ENCODE measurements around the gene LRRC1. TPM values are rescaled to one million over a fixed set of nuclear protein-coding genes. Genes with fewer than 3 reads are reported as not detected.

LRRC1 gene
- total and polyA plus RNA-seq, 8 donors: 5.2 to 11.6 (median 7.6) TPM

GRCh38 chr6:53894091-53894490, 99.3 kb downstream of the LRRC1 start:
- FAIRE-seq: no peak

GRCh38 chr6:53896196-53896595, 101.4 kb downstream of the LRRC1 start:
- intact Hi-C loops (cut with DNase I): no loop called here
- H3K4me3 ChIP-seq: no peak overlapping the region
- H3K27me3 ChIP-seq: no peaks in the 10 kb centered on the region
- peak in 2 of 4 donors; percentile 21 to 35 for ATAC-seq
- TF ChIP-seq CTCF (IDR thresholded peaks at IDR 0.05): no peak
- FAIRE-seq: no peak
- no peak overlapping the region for H3K27ac ChIP-seq
- H3K36me3 ChIP-seq: no peaks in the 10 kb centered on the region
- peaks cover 0 to 3% (median 0%) of the 10 kb centered on the region in 3 donors for H3K4me1 ChIP-seq
- no peaks in the 10 kb centered on the region for H3K9me3 ChIP-seq
- DNase-seq: no peak

More at GRCh38 chr6:53894091-53894490, 99.3 kb downstream of the LRRC1 start:
- no peak for TF ChIP-seq CTCF (IDR thresholded peaks at IDR 0.05)
- no peaks in the 10 kb centered on the region for H3K36me3 ChIP-seq
- peaks cover 0 to 3% (median 0%) of the 10 kb centered on the region in 3 donors for H3K4me1 ChIP-seq
- intact Hi-C loops (cut with DNase I): no loop called here
- no peaks in the 10 kb centered on the region for H3K9me3 ChIP-seq
- WGBS, 2 donors: 65 to 76% methylated on average over 2 of the region's 2 CpGs
- DNase-seq: no peak
- ATAC-seq: peak in 1 of 4 donors; percentile 15
- no peak overlapping the region for H3K4me3 ChIP-seq
- no peak overlapping the region for H3K27ac ChIP-seq
- H3K27me3 ChIP-seq: no peaks in the 10 kb centered on the region

DNA sequence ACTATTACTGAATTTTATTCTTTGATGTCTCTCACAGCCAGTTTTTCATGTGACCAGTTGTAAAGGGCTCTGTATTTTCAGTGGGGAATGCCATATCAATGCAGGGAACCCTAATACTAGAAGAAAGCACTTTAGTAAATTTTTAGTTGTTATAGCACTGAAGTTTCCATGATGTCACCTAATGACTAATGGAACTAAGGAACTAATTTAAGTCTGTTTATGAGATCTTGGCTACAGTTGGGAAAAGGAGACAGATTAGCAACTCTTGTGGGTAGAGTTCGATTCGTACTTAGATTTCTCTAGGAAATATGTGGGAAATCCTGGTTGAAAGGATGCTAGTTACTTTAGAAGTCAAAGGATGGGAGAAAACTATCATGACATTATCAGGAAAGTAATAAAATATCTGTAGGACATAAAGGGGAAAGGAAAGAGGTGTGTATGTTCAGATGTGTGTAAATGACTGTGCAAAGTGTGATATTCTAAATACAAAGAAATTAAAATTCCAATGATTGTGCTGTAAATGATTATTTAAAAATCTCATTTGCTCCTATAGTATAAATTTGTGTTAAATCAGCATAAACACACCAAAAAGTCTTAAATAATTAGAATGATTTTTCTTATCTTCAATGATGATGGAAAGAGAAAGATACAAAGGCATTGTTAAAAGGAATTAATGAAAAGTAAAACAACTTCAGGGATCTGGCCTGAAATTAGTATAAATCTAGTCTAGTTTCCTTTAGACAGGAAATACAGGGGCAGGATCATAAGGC, 103.4 kb downstream of the LRRC1 start:
- H3K27ac ChIP-seq: no peak overlapping the region
- TF ChIP-seq CTCF (IDR thresholded peaks at IDR 0.05): no peak

DNA sequence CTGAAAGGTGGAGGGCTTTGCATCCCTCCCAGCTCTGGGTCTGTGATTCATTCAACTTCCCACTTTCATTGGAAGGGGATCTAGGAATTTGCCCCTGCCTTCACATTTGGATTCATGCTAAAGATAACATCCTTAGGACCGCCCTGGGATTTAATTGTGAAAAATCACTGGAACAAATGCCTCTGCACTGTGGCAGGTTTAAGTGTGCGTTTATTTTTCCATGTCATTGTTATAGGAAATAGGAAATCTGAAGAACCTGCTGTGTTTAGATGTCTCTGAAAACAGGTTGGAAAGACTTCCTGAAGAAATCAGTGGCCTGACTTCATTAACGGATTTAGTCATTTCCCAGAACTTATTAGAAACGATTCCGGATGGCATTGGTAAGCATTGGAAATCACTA, 104.7 kb downstream of the LRRC1 start:
- 91 to 95% methylated on average over 5 of the region's 5 CpGs for WGBS, 2 donors
- H3K27me3 ChIP-seq: no peaks in the 10 kb centered on the region
- ATAC-seq (no peak), FAIRE-seq (no peak), DNase-seq (no peak)
- H3K27ac ChIP-seq: no peak overlapping the region
- no peaks in the 10 kb centered on the region for H3K9me3 ChIP-seq
- peaks cover 0 to 6% (median 0%) of the 10 kb centered on the region in 3 donors for H3K36me3 ChIP-seq
- no peak overlapping the region for H3K4me3 ChIP-seq
- peaks cover 0 to 3% (median 0%) of the 10 kb centered on the region in 3 donors for H3K4me1 ChIP-seq
- no peak for TF ChIP-seq CTCF (IDR thresholded peaks at IDR 0.05)
- intact Hi-C loops (cut with DNase I): no loop called here

More for the DNA sequence above, 103.4 kb downstream of the LRRC1 start:
- H3K4me3 ChIP-seq: no peak overlapping the region
- no peak for FAIRE-seq
- ATAC-seq: no peak
- 91 to 92% methylated on average over 2 of the region's 2 CpGs for WGBS, 2 donors
- peaks cover 0 to 3% (median 0%) of the 10 kb centered on the region in 3 donors for H3K4me1 ChIP-seq
- no peaks in the 10 kb centered on the region for H3K27me3 ChIP-seq
- no peak for DNase-seq
- no peaks in the 10 kb centered on the region for H3K9me3 ChIP-seq
- intact Hi-C loops (cut with DNase I): no loop called here
- no peaks in the 10 kb centered on the region for H3K36me3 ChIP-seq

DNA sequence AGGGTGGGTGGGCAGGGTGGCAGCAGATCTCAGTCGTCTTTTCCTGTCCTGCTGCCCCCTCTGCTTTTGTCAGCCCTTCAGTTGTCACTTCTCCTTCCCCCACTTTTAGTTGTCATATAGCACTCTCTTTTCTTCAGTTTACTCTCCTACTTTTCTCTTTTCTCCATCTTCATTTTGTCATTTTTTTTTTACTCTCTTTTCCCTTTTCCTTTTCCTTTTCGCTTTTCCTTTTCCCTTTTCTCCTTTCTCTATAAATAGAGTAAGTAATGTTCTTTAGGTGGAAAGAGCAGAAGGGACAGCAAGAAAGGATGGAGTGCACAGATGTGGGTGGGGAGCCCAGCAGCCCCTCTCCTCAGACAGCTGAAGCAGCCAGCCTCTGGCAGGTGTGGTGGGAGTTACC, 108.6 kb downstream of the LRRC1 start:
- TF ChIP-seq CTCF (IDR thresholded peaks at IDR 0.05): no peak
- Histone ChIP-seq H3K4me3 (no peak overlapping the region), H3K36me3 (peaks cover 0 to 11% (median 0%) of the 10 kb centered on the region in 3 donors), H3K27ac (no peak overlapping the region), H3K27me3 (no peaks in the 10 kb centered on the region), H3K4me1 (peaks cover 0 to 3% (median 0%) of the 10 kb centered on the region in 3 donors), H3K9me3 (no peaks in the 10 kb centered on the region)
- intact Hi-C loops (cut with DNase I): no loop called here
- 89 to 94% methylated on average over 2 of the region's 2 CpGs for WGBS, 2 donors
- DNase-seq (no peak), ATAC-seq (no peak), FAIRE-seq (no peak)

Data from pancreas (tissue), 10 donors.